Adrenal gland (tissue), 5 donors: ENCODE results near the gene TWIST2.

ENCODE experiments used
- POLR2A ChIP-seq, 2 donors: fragments of 450-650 bp; IDR thresholded peaks; one replicate each; pipeline ENCODE4 v1.6.1; 2017; ENCODE audit warnings: antibody characterized with exemption in 2 of 2, mild to moderate bottlenecking in 2 of 2, moderate library complexity in 1 of 2
- TF ChIP-seq, protein P1 (sequence below), 6 experiments: fragments of 450-650 bp in 4 of 6; fragments of 200-600 bp in 2 of 6; sonication (generic) in 1 of 6; IDR thresholded peaks; 1 replicate in 5 of 6; 2 replicates in 1 of 6; pipeline versions ENCODE4 v1.5.1 to v1.8.0; 2016 to 2021; ENCODE audit warnings: antibody characterized with exemption in 6 of 6, mild to moderate bottlenecking in 2 of 6, moderate library complexity in 1 of 6
- donor health status: DM: no; HTN: no; CAD: no.

- TF ChIP-seq, protein P1, sequence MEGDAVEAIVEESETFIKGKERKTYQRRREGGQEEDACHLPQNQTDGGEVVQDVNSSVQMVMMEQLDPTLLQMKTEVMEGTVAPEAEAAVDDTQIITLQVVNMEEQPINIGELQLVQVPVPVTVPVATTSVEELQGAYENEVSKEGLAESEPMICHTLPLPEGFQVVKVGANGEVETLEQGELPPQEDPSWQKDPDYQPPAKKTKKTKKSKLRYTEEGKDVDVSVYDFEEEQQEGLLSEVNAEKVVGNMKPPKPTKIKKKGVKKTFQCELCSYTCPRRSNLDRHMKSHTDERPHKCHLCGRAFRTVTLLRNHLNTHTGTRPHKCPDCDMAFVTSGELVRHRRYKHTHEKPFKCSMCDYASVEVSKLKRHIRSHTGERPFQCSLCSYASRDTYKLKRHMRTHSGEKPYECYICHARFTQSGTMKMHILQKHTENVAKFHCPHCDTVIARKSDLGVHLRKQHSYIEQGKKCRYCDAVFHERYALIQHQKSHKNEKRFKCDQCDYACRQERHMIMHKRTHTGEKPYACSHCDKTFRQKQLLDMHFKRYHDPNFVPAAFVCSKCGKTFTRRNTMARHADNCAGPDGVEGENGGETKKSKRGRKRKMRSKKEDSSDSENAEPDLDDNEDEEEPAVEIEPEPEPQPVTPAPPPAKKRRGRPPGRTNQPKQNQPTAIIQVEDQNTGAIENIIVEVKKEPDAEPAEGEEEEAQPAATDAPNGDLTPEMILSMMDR (IDR thresholded peaks at IDR 0.05), result no peak
- no peak for TF ChIP-seq POLR2A (IDR thresholded peaks at IDR 0.05)
Observed at GRCh38 chr2:238912228-238912915, 64.5 kb downstream of the TWIST2 start.
